Measurements from ENCODE around the gene PCDH15. TPM values are rescaled to one million over a fixed set of nuclear protein-coding genes. Genes with fewer than 3 reads are reported as not detected.
A peak's percentile ranks its signal among the peaks of the same experiment; 100 is the strongest.
"Not testable (repeated sequence)": the region's sequence is repeated elsewhere in the genome, so short reads cannot be mapped to it uniquely, and the experiment has no call there.

PCDH15 gene
- total RNA-seq, 1 donor from 2014 or later, result 26.3 TPM

DNA sequence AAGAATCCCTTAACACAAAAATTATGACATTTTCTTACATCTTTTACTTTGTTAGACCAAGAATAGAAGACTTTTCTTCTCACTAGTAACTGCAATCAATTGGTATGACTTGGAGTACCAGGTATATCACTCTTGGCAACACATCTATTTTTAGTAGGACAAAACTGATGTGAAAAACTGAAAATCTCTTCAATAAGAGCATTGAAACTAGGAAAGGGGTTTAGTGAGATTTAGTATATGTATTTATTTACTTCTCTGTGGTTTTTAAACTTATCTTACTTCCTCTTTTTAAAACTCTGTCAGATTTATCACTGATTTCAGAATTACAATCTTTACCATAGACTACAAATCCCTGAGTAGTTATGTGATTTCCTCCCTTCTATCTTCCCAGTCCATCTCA is 366.2 kb downstream of the PCDH15 start:
- no peaks in the 10 kb centered on the region for H3K27me3 Mint-ChIP-seq (ENCODE audit: low read depth)
- H3K4me3 Mint-ChIP-seq, result no peak overlapping the region
- H3K27ac Mint-ChIP-seq, result no peak overlapping the region
- peaks cover 18% of the 10 kb centered on the region for H3K4me1 Mint-ChIP-seq
- no peak for DNase-seq (ENCODE audit: low spot score in 2 of 2, unreplicated experiment in 2 of 2)
- H3K36me3 Mint-ChIP-seq, result peaks cover 15% of the 10 kb centered on the region
- TF ChIP-seq, protein P1, sequence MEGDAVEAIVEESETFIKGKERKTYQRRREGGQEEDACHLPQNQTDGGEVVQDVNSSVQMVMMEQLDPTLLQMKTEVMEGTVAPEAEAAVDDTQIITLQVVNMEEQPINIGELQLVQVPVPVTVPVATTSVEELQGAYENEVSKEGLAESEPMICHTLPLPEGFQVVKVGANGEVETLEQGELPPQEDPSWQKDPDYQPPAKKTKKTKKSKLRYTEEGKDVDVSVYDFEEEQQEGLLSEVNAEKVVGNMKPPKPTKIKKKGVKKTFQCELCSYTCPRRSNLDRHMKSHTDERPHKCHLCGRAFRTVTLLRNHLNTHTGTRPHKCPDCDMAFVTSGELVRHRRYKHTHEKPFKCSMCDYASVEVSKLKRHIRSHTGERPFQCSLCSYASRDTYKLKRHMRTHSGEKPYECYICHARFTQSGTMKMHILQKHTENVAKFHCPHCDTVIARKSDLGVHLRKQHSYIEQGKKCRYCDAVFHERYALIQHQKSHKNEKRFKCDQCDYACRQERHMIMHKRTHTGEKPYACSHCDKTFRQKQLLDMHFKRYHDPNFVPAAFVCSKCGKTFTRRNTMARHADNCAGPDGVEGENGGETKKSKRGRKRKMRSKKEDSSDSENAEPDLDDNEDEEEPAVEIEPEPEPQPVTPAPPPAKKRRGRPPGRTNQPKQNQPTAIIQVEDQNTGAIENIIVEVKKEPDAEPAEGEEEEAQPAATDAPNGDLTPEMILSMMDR (IDR thresholded peaks at IDR 0.05; ENCODE audit: unreplicated experiment), result no peak
- peaks cover 27% of the 10 kb centered on the region for H3K9me3 Mint-ChIP-seq

DNA sequence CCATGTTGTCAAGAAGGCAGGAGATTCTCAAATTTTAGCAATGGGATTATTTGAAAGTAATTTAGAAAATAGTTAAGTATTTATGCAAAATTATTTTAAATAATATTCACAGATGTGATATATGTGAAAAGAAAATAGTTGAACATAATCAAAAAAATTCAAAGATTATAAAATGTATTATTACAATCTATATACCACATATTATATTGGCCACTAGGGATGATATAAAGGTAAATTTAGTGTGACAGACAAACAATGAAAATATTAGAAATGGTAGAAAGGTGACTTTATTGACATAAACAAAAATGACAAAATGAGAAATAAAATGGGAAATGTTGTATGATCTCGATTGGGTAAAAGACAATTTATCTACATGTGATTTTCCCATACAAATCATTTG is 385.5 kb downstream of the PCDH15 start:
- H3K36me3 Mint-ChIP-seq, result peaks cover 7% of the 10 kb centered on the region
- TF ChIP-seq, protein P1 (IDR thresholded peaks at IDR 0.05; ENCODE audit: unreplicated experiment), result peak; percentile 30

DNA sequence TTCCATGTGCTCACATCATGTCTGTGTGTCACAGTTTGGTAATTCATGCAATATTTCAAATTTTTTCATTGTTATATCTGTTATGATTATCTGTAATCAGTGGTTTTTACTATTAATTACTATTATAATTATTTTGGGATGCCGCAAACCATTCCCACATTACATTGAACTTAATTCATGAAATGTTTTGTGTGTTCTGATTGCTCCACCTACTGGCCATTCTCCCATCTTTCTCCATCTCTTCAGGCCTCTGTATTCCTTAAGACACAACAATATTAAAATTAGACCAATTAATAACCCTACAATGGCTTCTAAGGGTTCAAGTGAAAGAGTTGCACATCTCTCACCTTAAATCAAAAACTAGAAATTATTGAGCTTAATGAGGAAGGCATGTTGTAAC is 398.5 kb downstream of the PCDH15 start:
- Mint-ChIP-seq H3K4me3 (no peak overlapping the region), H3K27me3 (ENCODE audit: low read depth) (no peaks in the 10 kb centered on the region), H3K27ac (no peak overlapping the region), H3K36me3 (peaks cover 16% of the 10 kb centered on the region), H3K9me3 (peaks cover 26% of the 10 kb centered on the region), H3K4me1 (no peaks in the 10 kb centered on the region)
- DNase-seq (ENCODE audit: low spot score in 2 of 2, unreplicated experiment in 2 of 2), result no peak
- TF ChIP-seq, protein P1 (IDR thresholded peaks at IDR 0.05; ENCODE audit: unreplicated experiment), result peak; percentile 34

More for the DNA sequence above, 385.5 kb downstream of the PCDH15 start:
- H3K4me1 Mint-ChIP-seq, result no peaks in the 10 kb centered on the region
- H3K9me3 Mint-ChIP-seq, result peaks cover 13% of the 10 kb centered on the region
- H3K27ac Mint-ChIP-seq, result no peak overlapping the region
- H3K4me3 Mint-ChIP-seq, result no peak overlapping the region
- no peak for DNase-seq (ENCODE audit: low spot score in 2 of 2, unreplicated experiment in 2 of 2)
- no peaks in the 10 kb centered on the region for H3K27me3 Mint-ChIP-seq (ENCODE audit: low read depth)

DNA sequence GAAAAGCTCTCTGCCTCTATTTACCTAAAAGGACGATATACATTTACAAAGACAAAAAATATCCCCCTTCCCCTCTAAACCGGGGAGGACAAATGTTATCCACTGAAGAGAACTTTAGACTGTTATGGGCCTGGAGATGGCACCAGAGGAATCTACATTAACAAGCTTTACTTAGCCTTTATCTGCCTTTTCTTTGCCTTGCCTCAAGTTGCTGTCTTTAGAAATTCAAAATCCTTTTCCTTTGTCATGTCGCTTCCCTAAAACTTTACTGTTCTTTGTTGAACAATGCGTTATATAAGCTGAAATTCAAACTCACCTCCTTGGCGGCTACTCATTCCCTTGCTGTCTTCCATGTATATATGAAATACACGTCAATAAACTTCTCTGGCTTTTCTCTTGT is 405.0 kb downstream of the PCDH15 start:
- Mint-ChIP-seq H3K4me3 (no peak overlapping the region), H3K4me1 (no peaks in the 10 kb centered on the region), H3K36me3 (peaks cover 21% of the 10 kb centered on the region), H3K9me3 (peaks cover 39% of the 10 kb centered on the region), H3K27ac (no peak overlapping the region), H3K27me3 (ENCODE audit: low read depth) (no peaks in the 10 kb centered on the region)
- no peak for DNase-seq (ENCODE audit: low spot score in 2 of 2, unreplicated experiment in 2 of 2)
- TF ChIP-seq, protein P1 (IDR thresholded peaks at IDR 0.05; ENCODE audit: unreplicated experiment), result no peak

DNA sequence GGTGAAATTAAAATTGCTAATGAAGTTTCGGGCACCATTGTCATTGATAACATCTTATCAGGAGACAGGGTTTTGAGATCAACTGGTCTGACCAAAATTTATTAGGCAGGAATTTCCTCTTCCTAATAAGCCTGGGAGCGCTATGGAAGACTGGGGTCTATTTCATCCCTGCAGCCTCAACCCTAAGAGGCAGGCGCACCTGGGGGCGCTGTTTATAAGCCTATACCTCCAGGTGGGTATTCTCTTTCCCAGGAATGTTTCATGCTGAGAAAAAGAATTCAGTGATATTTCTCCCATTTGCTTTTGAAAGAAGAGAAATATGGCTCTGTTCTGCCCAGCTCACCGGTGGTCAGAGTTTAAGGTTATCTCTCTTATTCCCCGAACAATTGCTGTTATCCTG is 406.4 kb downstream of the PCDH15 start:
- H3K9me3 Mint-ChIP-seq, result peaks cover 42% of the 10 kb centered on the region
- not testable (repeated sequence) for H3K4me3 Mint-ChIP-seq; H3K27me3 Mint-ChIP-seq (ENCODE audit: low read depth); DNase-seq (ENCODE audit: low spot score in 2 of 2, unreplicated experiment in 2 of 2); H3K27ac Mint-ChIP-seq; H3K4me1 Mint-ChIP-seq
- peaks cover 18% of the 10 kb centered on the region for H3K36me3 Mint-ChIP-seq

DNA sequence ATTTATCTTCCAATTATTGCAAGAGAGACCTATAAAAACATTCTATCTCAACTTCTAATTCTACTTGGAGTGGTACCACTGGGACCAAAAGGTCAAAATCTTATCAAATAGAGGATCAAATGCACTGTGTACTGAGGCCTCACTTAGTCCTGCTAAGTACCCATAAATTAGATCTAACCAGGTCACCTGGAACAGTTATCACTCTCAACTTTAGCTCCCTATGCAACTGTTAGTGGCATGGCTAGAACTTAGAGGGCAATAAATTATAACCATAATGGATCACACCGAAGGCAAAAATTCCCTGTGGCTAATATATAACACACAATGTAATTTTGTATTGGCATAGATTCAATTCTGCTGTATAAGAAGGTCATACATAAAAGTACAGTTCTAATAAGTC is 428.9 kb downstream of the PCDH15 start:
- Mint-ChIP-seq H3K9me3 (no peaks in the 10 kb centered on the region), H3K36me3 (peaks cover under 1% of the 10 kb centered on the region), H3K27ac (peak overlapping the region; percentile 56), H3K4me3 (no peak overlapping the region), H3K27me3 (ENCODE audit: low read depth) (no peaks in the 10 kb centered on the region), H3K4me1 (peaks cover 29% of the 10 kb centered on the region)
- DNase-seq (ENCODE audit: low spot score in 2 of 2, unreplicated experiment in 2 of 2), result no peak
- TF ChIP-seq, protein P1 (IDR thresholded peaks at IDR 0.05; ENCODE audit: unreplicated experiment), result no peak
